Epithelial cell of proximal tubule (primary cell): ENCODE results near the gene IGFALS. TPM values are rescaled to one million over a fixed set of nuclear protein-coding genes. Genes with fewer than 3 reads are reported as not detected.

Experiments used
- DNase-seq: peaks from one replicate; pipeline ENCODE4 v3.0.0-alpha.2; 2011; ENCODE audit warnings: low read depth
- H3K4me3 ChIP-seq: 2 replicates; pipeline ENCODE4 v1.5.1; 2011; ENCODE audit warnings: low read depth, mild to moderate bottlenecking, low read length
- total RNA-seq: library from RNA; depleted of rRNA; stranded (reverse); fragments of >200 nt; gene quantifications from 2 replicates; pipeline ENCODE4 v1.2.3, GENCODE V29; 2015
- TF ChIP-seq, protein P1 (sequence below): conservative IDR thresholded peaks from 2 replicates; pipeline ENCODE4 v1.5.1; 2012; ENCODE audit warnings: low read depth, mild to moderate bottlenecking, low read length

IGFALS gene
- total RNA-seq, 1 donor from 2014 or later: 2.6 TPM

- TF ChIP-seq, protein P1, sequence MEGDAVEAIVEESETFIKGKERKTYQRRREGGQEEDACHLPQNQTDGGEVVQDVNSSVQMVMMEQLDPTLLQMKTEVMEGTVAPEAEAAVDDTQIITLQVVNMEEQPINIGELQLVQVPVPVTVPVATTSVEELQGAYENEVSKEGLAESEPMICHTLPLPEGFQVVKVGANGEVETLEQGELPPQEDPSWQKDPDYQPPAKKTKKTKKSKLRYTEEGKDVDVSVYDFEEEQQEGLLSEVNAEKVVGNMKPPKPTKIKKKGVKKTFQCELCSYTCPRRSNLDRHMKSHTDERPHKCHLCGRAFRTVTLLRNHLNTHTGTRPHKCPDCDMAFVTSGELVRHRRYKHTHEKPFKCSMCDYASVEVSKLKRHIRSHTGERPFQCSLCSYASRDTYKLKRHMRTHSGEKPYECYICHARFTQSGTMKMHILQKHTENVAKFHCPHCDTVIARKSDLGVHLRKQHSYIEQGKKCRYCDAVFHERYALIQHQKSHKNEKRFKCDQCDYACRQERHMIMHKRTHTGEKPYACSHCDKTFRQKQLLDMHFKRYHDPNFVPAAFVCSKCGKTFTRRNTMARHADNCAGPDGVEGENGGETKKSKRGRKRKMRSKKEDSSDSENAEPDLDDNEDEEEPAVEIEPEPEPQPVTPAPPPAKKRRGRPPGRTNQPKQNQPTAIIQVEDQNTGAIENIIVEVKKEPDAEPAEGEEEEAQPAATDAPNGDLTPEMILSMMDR: no peak
- DNase-seq: no peak
- H3K4me3 ChIP-seq: no peak overlapping the region
Observed at GRCh38 chr16:1775846-1776671, 17.4 kb downstream of the IGFALS start.

DNA sequence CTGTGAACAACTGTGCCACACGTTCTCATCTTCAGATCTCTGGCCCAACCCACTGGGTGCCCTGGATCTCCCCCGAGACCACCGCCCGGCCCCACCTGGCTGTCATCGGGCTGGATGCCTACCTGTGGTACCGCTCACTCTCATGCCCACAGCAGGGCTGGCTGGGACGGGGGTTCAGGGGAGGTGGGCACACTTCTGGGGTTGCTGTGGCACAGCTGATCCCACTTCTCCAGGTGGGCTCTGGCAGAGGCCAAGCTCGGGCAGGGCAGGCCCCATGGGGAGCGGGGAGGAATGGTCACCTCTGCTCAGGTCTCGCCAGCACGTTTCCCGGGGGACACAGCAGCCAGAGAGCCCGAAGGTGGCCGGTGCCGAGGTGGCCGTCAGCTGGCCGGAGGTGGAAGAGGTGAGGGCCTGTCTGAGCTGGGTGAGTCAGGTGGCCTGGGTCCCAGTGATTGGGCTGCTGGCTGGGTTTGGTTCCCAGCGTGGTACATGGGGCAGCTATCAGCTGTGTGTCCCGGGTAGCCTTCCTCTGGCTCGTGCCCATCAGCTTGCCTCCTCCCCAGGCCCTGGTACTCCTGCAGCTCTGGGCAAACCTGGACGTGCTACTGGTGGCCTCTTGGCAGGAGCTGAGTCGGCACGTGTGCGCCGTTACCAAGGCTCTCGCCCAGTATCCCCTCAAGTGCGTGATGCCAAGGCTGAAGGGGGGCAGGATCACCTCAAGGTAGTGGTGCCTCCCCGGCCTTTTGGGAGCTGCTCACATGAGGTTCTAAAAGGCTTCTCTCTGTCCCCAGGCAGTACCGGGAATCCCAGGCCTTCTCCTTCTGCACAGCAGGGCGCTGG is 18.3 kb downstream of the IGFALS start:
- TF ChIP-seq, protein P1: no peak
- H3K4me3 ChIP-seq: no peak overlapping the region
- no peak for DNase-seq

DNA sequence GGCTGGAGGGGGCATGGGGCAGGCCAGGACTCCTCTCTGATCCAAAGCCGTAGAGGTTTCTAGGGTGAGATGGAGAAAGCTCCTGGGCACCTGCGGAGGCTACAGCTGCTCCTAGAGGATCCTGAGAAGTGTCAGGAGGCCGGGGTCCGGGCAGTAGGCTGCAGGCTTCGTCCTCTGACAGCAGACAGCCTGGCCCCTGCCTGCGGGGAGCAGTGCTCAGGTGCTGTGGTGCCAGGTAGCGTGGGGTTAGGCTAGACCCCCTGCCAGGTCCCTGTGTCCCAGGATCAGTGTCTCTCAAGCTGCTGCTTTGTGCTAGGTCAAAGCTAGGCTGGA is 19.1 kb downstream of the IGFALS start:
- TF ChIP-seq, protein P1: no peak
- peak overlapping the region; percentile 85 for H3K4me3 ChIP-seq
- DNase-seq: no peak

GRCh38 chr16:1773703-1774447 is 19.6 kb downstream of the IGFALS start:
- H3K4me3 ChIP-seq: peak overlapping the region; percentile 85
- DNase-seq: no peak
- TF ChIP-seq, protein P1: no peak

DNA sequence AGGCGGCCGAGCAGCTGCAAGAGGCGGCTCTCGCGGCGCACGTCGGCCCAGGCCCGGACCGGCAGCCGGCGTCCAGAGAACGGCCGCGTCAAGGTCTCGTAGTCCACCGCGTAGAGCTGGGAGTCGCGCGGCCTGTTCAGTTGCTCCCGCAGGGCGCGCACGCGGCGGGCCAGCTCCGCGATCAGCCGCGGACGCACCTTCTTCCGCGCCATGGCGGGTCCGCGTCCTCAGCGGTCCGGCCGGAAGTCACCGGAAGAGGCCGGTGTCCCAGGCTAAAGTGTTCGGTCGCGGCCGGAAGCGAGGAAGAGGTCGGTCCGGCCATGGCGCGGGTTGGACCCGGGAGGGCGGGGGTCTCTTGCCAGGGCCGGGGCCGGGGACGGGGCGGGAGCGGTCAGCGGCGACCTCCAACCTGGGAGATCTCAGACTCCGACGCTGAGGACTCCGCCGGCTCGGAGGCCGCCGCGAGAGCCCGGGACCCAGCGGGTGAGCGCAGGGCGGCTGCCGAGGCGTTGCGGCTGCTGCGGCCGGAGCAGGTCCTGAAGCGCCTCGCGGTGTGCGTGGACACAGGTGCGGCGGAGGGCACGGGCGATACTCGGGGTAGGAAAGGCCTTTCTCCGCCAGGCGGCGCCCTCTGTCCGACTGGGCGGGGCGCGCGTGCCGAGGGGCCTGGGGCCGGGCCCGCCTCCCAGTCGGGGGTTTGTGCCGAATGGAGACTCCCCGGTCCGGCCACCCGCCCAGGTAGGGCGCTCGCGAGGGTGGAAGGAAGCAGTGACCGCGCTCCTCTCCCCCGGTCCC is 20.4 kb downstream of the IGFALS start, which contains the start of gene MRPS34:
Gene MRPS34 (minus strand): TSS at position 227 of the 795 bp plus-strand sequence. CDS start 15 bp downstream, at position 212.
- TF ChIP-seq, protein P1: peak; percentile 66

GRCh38 chr16:1772362-1772907 is 21.1 kb downstream of the IGFALS start, which contains the start of gene EME2:
Gene EME2, plus strand, starts transcription at chr16:1772810. Its CDS starts 418 bp downstream, at chr16:1773228.
- TF ChIP-seq, protein P1: no peak
- no peak for DNase-seq
- peak within 1 kb of the TSS; percentile 85 for H3K4me3 ChIP-seq

More for the DNA sequence above, 20.4 kb downstream of the IGFALS start, which contains the start of gene MRPS34:
- DNase-seq: no peak
- H3K4me3 ChIP-seq: peak within 1 kb of the TSS; percentile 85
